ENCODE data around the gene ARHGAP30. TPM values are rescaled to one million over a fixed set of nuclear protein-coding genes. Genes with fewer than 3 reads are reported as not detected.
"Not testable (repeated sequence)": the region's sequence is repeated elsewhere in the genome, so short reads cannot be mapped to it uniquely, and the experiment has no call there.

Gene ARHGAP30, protein sequence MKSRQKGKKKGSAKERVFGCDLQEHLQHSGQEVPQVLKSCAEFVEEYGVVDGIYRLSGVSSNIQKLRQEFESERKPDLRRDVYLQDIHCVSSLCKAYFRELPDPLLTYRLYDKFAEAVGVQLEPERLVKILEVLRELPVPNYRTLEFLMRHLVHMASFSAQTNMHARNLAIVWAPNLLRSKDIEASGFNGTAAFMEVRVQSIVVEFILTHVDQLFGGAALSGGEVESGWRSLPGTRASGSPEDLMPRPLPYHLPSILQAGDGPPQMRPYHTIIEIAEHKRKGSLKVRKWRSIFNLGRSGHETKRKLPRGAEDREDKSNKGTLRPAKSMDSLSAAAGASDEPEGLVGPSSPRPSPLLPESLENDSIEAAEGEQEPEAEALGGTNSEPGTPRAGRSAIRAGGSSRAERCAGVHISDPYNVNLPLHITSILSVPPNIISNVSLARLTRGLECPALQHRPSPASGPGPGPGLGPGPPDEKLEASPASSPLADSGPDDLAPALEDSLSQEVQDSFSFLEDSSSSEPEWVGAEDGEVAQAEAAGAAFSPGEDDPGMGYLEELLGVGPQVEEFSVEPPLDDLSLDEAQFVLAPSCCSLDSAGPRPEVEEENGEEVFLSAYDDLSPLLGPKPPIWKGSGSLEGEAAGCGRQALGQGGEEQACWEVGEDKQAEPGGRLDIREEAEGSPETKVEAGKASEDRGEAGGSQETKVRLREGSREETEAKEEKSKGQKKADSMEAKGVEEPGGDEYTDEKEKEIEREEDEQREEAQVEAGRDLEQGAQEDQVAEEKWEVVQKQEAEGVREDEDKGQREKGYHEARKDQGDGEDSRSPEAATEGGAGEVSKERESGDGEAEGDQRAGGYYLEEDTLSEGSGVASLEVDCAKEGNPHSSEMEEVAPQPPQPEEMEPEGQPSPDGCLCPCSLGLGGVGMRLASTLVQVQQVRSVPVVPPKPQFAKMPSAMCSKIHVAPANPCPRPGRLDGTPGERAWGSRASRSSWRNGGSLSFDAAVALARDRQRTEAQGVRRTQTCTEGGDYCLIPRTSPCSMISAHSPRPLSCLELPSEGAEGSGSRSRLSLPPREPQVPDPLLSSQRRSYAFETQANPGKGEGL
- 26.0 TPM for total RNA-seq
- long read RNA-seq, full-length matches to known transcripts = 29 of 58 reads
- long read RNA-seq, partial matches to known transcripts = 7 of 58 reads
- long read RNA-seq, other reads (novel, unspliced or antisense) = 22 of 58 reads

DNA sequence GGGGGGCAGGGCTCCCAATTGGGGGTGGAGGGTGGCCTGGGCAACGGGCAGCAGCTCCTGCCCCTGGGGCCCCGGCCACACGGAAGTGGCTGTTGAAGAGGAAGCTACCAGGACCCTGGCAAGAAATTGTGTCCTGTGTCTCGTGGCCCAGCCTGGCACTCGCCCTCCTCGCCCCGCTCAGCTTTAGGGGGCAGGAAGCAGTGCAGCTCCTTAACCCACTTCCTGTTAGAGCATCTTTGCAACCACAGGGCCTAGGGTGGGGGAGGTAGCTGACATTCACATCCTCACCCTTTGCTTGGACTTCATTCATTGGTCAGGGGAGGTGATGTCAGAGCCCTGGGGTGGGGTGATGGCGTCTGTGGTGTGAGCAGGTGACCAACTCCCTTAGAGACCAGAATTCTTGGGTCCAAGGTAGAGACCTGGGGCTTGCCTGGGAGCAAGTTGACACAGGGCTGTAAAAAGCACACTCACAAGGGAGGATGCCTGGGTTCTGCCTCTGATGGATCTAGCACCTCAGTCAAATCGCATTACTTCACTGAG, at the start of gene ARHGAP30:
ARHGAP30 (minus strand) TSS at position 161 of the 540 bp plus-strand sequence. CDS start 267 bp downstream, outside the sequence.
- DNase-seq (ENCODE audit: low spot score) = no peak

GRCh38 chr1:161117759-161118581, 48.3 kb upstream of the ARHGAP30 start, which contains the start of the genes NIT1 and PFDN2:
TSS of gene NIT1 (plus strand) at chr1:161118105. CDS start at chr1:161118177, 72 bp downstream.
TSS of gene PFDN2 (minus strand) at chr1:161118037. CDS start at chr1:161118026, 11 bp downstream.
- peak; percentile 97 for DNase-seq (ENCODE audit: low spot score)

DNA sequence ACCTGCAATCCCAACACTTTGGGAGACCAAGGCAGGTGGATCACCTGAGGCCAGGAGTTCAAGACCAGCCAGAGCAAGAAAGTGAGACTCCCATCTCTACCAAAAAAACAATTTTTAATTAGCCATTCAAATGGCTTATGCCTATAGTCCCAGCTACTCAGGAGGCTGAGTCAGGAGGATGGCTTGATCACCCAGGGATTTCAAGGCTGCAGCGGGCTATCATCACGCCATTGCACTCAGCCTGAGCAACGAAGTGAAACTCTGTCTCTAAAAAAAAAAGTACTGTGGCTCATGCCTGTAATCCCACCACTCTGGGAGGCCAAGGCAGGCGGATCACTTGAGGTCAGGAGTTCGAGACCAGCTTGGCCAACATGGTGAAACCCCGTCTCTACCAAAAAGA, 46.3 kb upstream of the ARHGAP30 start:
- DNase-seq (ENCODE audit: low spot score) = not testable (repeated sequence)

DNA sequence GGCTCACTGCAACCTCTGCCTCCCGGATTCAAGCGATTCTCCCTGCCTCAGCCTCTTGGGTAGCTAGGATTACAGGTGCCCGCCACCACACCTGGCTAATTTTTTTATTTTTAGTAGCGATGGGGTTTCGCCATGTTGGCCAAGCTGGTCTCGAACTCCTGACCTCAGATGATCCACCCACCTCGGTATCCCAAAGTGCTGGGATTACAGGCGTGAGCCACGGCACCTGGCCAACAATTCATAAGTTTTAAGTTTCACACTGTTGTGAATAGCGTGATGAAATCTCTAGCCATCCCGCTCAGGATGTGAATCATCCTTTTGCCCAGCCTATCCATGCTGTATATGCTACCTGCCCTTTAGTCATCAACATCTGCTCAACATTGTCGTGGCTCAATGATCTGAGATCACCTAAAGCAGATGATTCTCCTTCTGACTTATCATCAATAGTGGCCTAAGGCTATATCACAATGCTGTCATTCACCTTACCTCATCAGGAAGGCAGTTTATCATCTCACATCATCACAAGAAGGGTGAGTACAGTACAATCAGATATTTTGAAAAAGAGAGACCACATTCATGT, 45.5 kb upstream of the ARHGAP30 start:
- no peak for DNase-seq (ENCODE audit: low spot score)

DNA sequence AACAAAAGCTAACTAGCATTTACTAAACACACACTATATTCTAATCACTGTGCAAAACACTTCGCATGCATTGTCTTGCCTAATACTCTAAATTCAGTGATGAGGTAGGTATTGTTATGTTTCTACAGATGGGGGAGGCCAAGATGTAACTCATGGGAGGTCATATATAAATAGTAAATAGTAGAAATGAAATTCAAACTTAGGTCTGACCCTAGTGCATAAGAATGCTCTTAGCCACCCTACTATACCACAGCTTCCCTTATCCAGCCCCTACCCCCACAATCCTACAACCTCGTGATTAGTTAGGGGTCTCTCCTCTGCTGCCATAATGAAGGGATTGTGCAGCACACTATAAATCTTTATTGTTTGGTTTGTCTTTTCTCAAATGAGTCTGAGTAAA, 44.9 kb upstream of the ARHGAP30 start:
- no peak for DNase-seq (ENCODE audit: low spot score)

- no peak for DNase-seq (ENCODE audit: low spot score)
Measured at GRCh38 chr1:161113915-161114314, 44.2 kb upstream of the ARHGAP30 start.

DNA sequence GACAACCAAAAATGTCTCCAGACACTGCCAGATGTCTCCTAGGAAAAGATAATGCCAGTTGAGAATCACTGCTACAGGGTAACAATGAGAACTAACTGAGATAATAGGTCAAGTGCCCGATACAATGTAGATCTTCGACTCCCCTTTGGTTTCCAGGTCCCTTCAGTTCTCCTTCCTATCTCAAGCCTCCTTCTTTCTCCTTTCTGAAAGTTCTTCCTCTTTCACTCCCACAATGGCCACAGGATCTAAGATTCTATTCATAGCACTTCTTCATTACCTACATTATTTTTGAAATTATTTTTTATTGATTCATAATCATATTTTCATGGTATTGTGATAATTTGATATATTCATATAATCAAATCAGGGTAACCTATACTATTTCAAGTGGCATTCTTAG, 41.8 kb upstream of the ARHGAP30 start:
- DNase-seq (ENCODE audit: low spot score) = no peak

GRCh38 chr1:161111117-161111516, 41.4 kb upstream of the ARHGAP30 start:
- DNase-seq (ENCODE audit: low spot score) = no peak

- DNase-seq (ENCODE audit: low spot score) = no peak
Measured at GRCh38 chr1:161106431-161106830, 36.7 kb upstream of the ARHGAP30 start.

DNA sequence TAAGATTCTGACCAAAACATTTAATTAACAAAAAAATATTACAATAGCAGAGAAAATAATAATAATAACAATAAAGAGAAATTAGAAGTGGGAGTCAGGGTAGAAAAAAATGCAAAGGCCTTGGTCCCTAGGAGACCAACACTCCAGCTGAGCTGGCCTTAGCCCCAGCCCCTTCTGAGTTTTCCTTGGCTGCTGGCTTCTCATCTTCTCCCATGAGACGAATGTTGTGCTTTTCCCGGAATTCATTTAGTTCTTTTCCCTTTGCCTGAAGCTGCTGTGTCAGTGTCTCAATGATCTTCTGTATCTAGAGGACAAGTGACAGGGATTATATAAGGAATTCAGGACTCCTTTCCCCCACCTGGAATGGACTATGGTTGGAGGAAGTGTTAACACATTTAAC, 30.9 kb upstream of the ARHGAP30 start:
- peak; percentile 22 for DNase-seq (ENCODE audit: low spot score)

DNA sequence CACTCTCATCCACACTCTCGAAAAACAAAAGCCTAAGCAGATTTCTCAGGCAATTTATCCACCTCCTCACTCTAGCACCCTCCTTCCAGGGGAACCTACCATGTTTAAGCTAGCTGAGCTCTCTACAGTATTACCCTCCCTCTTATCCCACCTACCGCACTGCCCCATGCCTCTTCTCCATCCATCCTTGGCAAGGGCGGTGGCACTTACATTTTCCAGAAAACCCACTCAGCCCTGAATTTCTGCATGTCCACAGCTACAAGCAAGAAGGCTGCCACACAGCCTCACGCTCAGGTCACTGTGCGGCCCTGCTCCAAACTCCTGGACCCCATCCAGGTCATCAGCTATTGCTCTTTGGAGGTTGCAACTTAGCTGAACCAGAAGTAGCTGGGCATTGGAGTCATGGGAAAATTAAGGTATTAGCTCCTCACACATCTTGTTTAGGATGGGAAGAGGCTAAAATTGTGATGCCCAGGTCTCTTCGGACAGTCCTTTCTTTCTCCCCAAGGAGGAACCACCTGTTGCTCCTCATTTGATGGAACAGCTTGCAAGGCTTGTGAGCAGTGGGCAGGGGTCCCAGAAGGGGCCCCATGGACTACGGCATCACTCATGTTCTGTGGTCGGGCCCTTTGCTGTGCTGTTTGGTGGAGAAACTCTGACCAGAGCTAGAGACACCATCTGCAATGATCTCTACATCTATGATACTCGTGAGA, 29.6 kb upstream of the ARHGAP30 start:
- peak; percentile 62 for DNase-seq (ENCODE audit: low spot score)

DNA sequence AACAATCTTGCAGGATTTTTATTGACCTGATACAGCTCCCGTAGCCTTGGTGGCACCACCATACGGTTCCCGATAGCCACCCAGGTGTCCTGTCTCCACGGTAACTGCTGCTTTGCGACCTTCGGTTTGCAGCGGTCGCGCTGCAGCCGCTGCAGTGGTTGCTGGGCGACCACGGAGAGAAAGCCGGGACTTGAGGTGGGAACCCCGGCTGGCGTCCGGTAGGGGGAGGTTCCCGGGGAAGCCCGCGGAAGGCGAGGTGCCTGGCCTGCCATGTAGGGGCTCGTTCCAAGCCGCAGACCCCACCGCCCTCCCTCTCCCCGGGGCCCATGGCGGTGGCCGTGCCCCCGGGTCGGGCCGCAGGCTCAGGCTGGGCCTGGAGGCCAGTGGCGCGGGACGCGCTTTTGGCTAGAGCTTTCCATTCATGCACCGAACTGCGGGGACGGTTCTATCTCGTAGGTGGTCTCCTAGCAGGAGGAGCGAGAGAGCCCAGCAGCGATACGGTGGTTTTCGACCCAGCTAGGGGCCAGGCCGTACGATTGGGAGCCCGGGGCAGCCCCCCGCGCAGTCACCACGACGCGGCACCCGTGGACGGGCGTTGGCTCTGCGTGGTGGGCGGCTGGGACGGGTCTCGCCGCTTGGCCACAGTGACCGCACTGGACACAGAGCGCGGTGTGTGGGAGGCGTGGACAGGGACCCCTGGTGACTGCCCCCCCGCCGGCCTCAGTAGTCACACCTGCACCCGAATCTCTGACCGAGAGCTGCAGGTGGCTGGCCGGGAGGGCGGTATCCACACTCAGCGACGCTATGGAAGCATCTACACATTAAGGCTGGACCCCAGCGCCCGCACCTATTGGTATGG, 28.7 kb upstream of the ARHGAP30 start, which contains the start of gene KLHDC9:
KLHDC9 (plus strand) TSS at position 152 of the 859 bp plus-strand sequence; CDS start at position 327, 175 bp downstream.
- peak; percentile 90 for DNase-seq (ENCODE audit: low spot score)

- peak; percentile 20 for DNase-seq (ENCODE audit: low spot score)
Measured at GRCh38 chr1:161096530-161096929, 26.8 kb upstream of the ARHGAP30 start.

DNA sequence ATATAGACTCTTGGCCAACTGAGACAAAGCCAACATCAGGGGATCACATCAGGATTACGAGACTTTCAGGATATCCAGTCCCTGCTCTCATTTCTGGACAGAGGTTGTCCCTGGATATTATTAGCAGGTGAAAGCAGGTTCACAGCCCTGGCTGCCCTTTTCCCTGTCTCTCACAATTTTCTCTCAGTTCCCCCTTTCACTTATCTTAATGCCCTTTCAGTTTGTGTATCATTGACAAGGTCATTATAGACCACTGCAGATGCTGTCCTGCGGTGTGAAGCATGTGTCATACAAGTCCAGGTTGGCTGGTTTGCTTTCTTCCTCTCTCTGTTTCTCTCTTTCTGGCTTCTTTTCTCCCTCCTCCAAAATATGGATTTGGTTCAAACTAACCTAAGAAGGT, 26.3 kb upstream of the ARHGAP30 start:
- no peak for DNase-seq (ENCODE audit: low spot score)

DNA sequence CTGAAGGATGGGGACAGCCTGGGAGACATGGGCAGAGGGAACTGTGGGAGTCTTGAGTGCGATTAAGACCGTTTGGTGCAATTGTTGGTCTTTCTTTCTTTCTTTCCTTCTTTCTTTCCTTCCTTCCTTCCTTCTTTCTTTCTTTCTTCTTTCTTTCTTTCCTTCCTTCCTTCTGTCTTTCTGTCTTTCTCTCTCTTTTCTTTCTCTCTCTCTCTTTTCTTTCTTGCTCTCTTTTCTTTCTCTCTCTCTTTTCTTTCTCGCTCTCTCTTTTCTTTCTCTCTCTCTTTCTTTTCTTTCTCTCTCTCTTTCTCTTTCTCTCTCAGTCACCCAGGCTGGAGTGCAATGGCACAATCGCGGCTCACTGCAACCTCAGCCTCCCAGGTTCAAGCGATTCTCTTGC, 25.5 kb upstream of the ARHGAP30 start:
- no peak for DNase-seq (ENCODE audit: low spot score)

GRCh38 chr1:161094481-161094880, 24.8 kb upstream of the ARHGAP30 start:
- peak; percentile 39 for DNase-seq (ENCODE audit: low spot score)

DNA sequence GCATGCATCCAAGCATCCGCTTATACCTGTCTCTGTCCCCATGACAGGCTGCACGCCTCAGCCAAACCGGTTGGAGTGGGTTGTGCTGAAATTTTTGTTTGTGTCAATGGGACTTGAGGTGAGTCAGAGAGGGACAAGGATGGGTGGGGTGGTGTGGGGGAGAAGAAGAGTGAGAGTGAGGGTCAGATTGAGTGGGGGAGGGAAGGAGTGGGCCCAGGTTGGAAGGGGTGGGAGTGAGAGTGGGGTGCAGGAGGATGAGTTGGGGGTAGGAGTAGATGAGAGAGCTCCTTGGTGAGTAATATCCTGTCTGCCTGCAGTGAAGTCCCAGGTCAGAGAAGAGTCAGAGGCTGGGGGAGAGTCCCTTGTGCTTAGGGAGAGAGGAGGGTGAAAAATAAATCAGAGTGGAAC, 22.9 kb upstream of the ARHGAP30 start:
- DNase-seq (ENCODE audit: low spot score) = peak; percentile 69

Data from mesenteric fat pad (tissue), 1 donor.